ENCODE data around the gene SOCS2.

- TF ChIP-seq POLR2A (IDR thresholded peaks at IDR 0.05), result no peak
- TF ChIP-seq CTCF (IDR thresholded peaks at IDR 0.05), result no peak
These were observed 46.5 kb downstream of the SOCS2 start for GRCh38 chr12:93618891-93619410.

All from right lobe of liver (tissue), 4 donors.